Measurements from ENCODE around the gene RERE.

RERE gene

DNA sequence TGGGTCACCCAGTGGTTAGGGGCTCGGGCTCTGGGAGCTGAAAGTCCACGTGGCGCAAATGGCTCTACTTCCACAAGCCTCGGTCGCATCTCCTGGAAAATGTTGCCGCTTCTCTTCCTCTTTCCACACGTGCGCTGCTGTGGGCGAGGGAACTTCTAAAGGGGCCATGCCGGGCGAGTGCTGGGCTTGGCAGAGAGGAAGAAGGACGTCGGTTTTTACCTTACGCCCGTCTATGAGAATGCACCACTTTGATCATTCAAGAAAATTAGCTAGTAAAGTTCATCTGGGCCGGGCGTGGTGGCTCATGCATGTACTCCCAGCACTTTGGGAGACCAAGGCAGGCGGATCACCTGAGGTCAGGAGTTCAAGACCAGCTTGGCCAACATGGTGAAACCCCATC, 489.2 kb downstream of the RERE start:
- ChIA-PET CTCF (no interaction called here), POLR2A (no interaction called here)
- no peak for DNase-seq (ENCODE audit: extremely low spot score)
- TF ChIP-seq CTBP1 (IDR thresholded peaks at IDR 0.05; ENCODE audit: borderline replicate concordance) (no peak), BHLHE40 (IDR thresholded peaks at IDR 0.05; ENCODE audit: borderline replicate concordance) (no peak), ZNF384 (IDR thresholded peaks at IDR 0.05) (no peak), FOXK2 (IDR thresholded peaks at IDR 0.05) (no peak)

DNA sequence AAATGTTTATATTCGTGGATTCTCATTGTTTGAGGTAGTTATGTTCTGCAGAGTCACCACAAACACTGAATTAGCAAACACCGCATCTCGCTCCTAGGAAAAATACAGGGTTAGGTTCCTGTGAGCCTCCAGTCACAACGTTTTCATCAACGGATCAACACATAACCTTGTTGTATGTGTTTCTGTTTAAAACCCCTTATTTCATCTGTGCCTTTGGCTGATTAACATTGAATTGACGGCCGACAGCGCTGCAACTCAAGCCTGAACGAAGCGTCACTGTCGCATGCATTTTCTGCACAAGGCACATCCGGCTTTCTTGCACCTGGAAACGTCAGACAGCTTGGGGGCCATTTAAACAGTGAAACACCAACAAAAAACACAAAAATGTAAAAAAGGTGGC, 491.2 kb downstream of the RERE start:
- ChIA-PET POLR2A (no interaction called here), CTCF (interaction anchor here (0.8 kb wide), 1 partner anchor 11 kb away, joined by 3 read pairs; no protein-coding TSS in a partner anchor)
- no peak for DNase-seq (ENCODE audit: extremely low spot score)
- TF ChIP-seq LEF1 (IDR thresholded peaks at IDR 0.05; ENCODE audit: borderline replicate concordance) (no peak), FOXA1 (IDR thresholded peaks at IDR 0.05) (no peak), ARNT (IDR thresholded peaks at IDR 0.05) (no peak), L3MBTL2 (conservative IDR thresholded peaks at IDR 0.05) (no peak), HDGF (IDR thresholded peaks at IDR 0.05; ENCODE audit: borderline replicate concordance) (no peak), BHLHE40 (IDR thresholded peaks at IDR 0.05; ENCODE audit: borderline replicate concordance) (no peak), TARDBP (IDR thresholded peaks at IDR 0.05) (no peak), SP1 (IDR thresholded peaks at IDR 0.05) (no peak), ELF4 (IDR thresholded peaks at IDR 0.05) (no peak), FOXK2 (IDR thresholded peaks at IDR 0.05) (no peak), CTBP1 (IDR thresholded peaks at IDR 0.05; ENCODE audit: borderline replicate concordance) (no peak), NFRKB (IDR thresholded peaks at IDR 0.05) (no peak), ZNF384 (IDR thresholded peaks at IDR 0.05) (no peak), FOXM1 (IDR thresholded peaks at IDR 0.05; ENCODE audit: borderline replicate concordance) (no peak), SUZ12 (IDR thresholded peaks at IDR 0.05) (no peak)
- TF ChIP-seq, protein P1, sequence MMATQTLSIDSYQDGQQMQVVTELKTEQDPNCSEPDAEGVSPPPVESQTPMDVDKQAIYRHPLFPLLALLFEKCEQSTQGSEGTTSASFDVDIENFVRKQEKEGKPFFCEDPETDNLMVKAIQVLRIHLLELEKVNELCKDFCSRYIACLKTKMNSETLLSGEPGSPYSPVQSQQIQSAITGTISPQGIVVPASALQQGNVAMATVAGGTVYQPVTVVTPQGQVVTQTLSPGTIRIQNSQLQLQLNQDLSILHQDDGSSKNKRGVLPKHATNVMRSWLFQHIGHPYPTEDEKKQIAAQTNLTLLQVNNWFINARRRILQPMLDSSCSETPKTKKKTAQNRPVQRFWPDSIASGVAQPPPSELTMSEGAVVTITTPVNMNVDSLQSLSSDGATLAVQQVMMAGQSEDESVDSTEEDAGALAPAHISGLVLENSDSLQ (IDR thresholded peaks at IDR 0.05), result no peak

DNA sequence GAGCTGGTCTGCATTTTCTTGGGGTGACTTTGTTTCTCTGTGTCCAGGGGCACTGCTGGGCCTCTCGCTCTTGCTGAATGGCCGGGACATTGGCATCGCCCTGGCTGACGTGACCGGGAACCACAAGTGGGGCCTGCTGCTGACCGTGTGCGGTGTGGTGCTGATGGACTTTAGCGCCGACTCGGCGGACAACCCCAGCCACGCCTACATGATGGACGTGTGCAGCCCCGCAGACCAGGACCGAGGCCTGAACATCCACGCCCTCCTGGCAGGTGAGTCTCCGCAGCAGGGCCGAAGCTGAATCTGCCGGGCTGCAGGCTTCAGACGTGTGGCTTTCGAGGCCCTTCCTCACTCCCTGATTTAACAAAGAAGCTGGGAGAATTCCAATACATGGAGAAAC, 491.7 kb downstream of the RERE start:
- CTCF ChIA-PET, result no interaction called here
- POLR2A ChIA-PET, result no interaction called here

DNA sequence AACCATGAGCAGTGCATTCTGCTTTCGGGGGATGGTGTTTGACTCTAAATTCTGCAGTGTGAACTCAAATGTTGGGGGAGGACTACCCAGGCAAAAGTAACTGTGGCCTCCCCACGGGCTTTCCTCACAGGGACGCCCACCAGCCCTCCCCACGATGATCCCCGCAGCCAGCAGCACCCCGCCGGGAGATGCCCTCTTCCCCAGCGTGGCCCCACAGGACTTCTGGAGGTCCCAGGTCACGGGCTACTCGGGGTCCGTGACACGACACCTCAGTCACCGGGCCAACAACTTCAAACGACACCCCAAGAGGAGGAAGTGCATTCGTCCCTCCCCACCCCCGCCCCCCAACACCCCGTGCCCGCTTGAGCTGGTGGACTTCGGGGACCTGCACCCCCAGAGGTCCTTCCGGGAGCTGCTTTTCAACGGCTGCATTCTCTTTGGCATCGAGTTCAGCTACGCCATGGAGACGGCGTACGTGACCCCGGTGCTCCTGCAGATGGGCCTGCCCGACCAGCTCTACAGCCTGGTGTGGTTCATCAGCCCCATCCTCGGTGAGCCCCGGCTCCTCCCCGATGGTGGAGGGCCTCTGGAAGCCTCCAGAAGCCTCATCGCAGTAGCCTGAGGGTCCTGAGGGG, 493.1 kb downstream of the RERE start:
- no peak for DNase-seq (ENCODE audit: extremely low spot score)
- CTCF ChIA-PET, result interaction anchor here (0.6 to 0.9 kb wide), 2 partner anchors 10 to 189 kb away, joined by 3 read pairs; no protein-coding TSS in a partner anchor
- POLR2A ChIA-PET, result no interaction called here
- TF ChIP-seq SUZ12 (IDR thresholded peaks at IDR 0.05) (no peak), TARDBP (IDR thresholded peaks at IDR 0.05) (no peak)

More for the DNA sequence above, 491.7 kb downstream of the RERE start:
- DNase-seq (ENCODE audit: extremely low spot score), result no peak
- no peak for TF ChIP-seq FOXA1 (IDR thresholded peaks at IDR 0.05)

DNA sequence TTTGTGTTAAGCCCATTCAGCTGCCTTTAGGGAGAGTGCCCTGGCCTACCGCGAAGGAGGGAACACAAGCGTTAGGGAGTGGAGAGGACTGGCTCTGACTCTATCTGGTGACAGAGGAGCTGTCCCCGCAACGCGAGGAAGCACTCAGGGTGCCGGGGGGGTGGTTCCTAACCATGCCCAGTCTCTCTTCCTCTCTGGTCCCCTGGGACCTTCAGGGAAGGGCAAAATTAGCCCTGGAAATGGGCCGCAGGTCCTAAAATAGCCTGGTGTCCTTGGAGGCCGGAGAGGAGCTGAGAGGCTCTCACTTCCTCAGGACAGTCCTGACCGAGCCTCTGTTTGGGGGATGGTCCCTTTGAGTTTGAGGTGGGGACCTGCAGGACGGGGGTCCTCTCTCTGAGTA, 493.7 kb downstream of the RERE start:
- ChIA-PET POLR2A (no interaction called here), CTCF (interaction anchor here (0.6 to 0.9 kb wide), 2 partner anchors 9 to 188 kb away, joined by 3 read pairs; no protein-coding TSS in a partner anchor)
- TF ChIP-seq BHLHE40 (IDR thresholded peaks at IDR 0.05; ENCODE audit: borderline replicate concordance) (no peak), HDGF (IDR thresholded peaks at IDR 0.05; ENCODE audit: borderline replicate concordance) (no peak), FOXK2 (IDR thresholded peaks at IDR 0.05) (no peak), L3MBTL2 (conservative IDR thresholded peaks at IDR 0.05) (no peak), ARNT (IDR thresholded peaks at IDR 0.05) (no peak), LEF1 (IDR thresholded peaks at IDR 0.05; ENCODE audit: borderline replicate concordance) (no peak), SP1 (IDR thresholded peaks at IDR 0.05) (no peak), ELF4 (IDR thresholded peaks at IDR 0.05) (no peak), TARDBP (IDR thresholded peaks at IDR 0.05) (no peak), FOXM1 (IDR thresholded peaks at IDR 0.05; ENCODE audit: borderline replicate concordance) (no peak), ZNF384 (IDR thresholded peaks at IDR 0.05) (no peak), FOXA1 (IDR thresholded peaks at IDR 0.05) (no peak), NFRKB (IDR thresholded peaks at IDR 0.05) (no peak), SUZ12 (IDR thresholded peaks at IDR 0.05) (no peak), CTBP1 (IDR thresholded peaks at IDR 0.05; ENCODE audit: borderline replicate concordance) (no peak)
- TF ChIP-seq, protein P1 (IDR thresholded peaks at IDR 0.05), result no peak
- DNase-seq (ENCODE audit: extremely low spot score), result no peak

DNA sequence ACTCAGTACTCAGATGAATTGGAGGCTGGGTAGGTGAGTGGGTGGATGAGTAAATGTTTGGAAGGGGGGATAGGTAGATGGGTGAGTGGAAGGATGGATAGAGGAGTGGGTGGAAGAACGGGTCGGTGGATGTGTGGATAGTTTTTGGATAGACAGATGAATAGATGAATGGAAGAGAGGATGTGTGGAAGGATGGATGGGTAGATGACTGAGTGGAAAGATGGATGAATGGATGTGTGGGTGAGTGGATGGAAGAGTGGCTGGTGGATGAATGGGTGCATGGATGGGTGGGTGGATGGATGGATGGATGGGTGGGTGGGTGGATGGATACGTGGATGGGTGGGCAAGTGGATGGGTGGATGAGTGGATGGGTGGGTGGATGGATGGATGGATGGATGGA, 495.8 kb downstream of the RERE start:
- TF ChIP-seq BHLHE40 (IDR thresholded peaks at IDR 0.05; ENCODE audit: borderline replicate concordance), result no peak
- no peak for TF ChIP-seq LEF1 (IDR thresholded peaks at IDR 0.05; ENCODE audit: borderline replicate concordance)
- no peak for TF ChIP-seq ARNT (IDR thresholded peaks at IDR 0.05)
- TF ChIP-seq TARDBP (IDR thresholded peaks at IDR 0.05), result no peak
- TF ChIP-seq FOXK2 (IDR thresholded peaks at IDR 0.05), result no peak
- no peak for TF ChIP-seq SP1 (IDR thresholded peaks at IDR 0.05)
- no peak for TF ChIP-seq FOXA1 (IDR thresholded peaks at IDR 0.05)
- no peak for TF ChIP-seq CTBP1 (IDR thresholded peaks at IDR 0.05; ENCODE audit: borderline replicate concordance)
- no peak for TF ChIP-seq NFRKB (IDR thresholded peaks at IDR 0.05)
- no peak for TF ChIP-seq ZNF384 (IDR thresholded peaks at IDR 0.05)
- TF ChIP-seq, protein P1 (IDR thresholded peaks at IDR 0.05), result no peak
- TF ChIP-seq FOXM1 (IDR thresholded peaks at IDR 0.05; ENCODE audit: borderline replicate concordance), result no peak
- no peak for TF ChIP-seq SUZ12 (IDR thresholded peaks at IDR 0.05)
- POLR2A ChIA-PET, result no interaction called here
- CTCF ChIA-PET, result no interaction called here
- no peak for DNase-seq (ENCODE audit: extremely low spot score)

DNA sequence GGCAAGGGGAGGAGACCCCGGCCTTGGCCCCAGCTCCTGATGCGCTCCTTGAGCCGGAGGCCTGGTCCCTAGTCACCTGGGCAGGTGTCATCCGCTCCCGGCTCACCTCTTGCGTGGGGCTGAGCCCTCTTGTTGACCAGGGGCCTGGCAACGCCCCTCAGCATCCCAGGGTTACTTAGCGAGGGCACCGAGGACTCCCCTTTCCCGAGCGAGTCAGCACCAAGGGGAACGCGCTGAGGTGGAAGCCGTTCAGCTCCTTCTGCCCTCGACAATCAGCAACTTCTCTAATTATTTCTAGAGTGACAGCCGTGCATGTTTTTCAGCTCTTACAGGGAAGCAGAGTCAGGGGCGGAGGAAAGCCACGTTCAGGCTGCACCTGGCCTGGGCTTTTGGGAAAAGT, 499.0 kb downstream of the RERE start:
- POLR2A ChIA-PET, result no interaction called here
- TF ChIP-seq ARNT (IDR thresholded peaks at IDR 0.05) (no peak), HDGF (IDR thresholded peaks at IDR 0.05; ENCODE audit: borderline replicate concordance) (no peak), FOXA1 (IDR thresholded peaks at IDR 0.05) (no peak), ELF4 (IDR thresholded peaks at IDR 0.05) (no peak), ZNF384 (IDR thresholded peaks at IDR 0.05) (no peak), FOXK2 (IDR thresholded peaks at IDR 0.05) (no peak), TARDBP (IDR thresholded peaks at IDR 0.05) (no peak), BHLHE40 (IDR thresholded peaks at IDR 0.05; ENCODE audit: borderline replicate concordance) (no peak)
- no peak for DNase-seq (ENCODE audit: extremely low spot score)
- CTCF ChIA-PET, result no interaction called here
